Breast epithelium (tissue), 3 donors: ENCODE data around the gene ZNF554.

Source experiments
- POLR2A ChIP-seq: fragments of 450-650 bp; IDR thresholded peaks from one replicate; pipeline ENCODE4 v1.6.1; 2016; ENCODE audit warnings: antibody characterized with exemption, mild to moderate bottlenecking, moderate library complexity
- POLR2AphosphoS5 ChIP-seq, 3 donors: sonication (generic); formaldehyde crosslinking; IDR thresholded peaks; one replicate each; pipeline ENCODE4 v1.6.1; 2017; ENCODE audit warnings: antibody characterized with exemption in 3 of 3
- TF ChIP-seq, protein P1 (sequence below), 3 donors: fragments of 450-650 bp; IDR thresholded peaks; one replicate each; pipeline ENCODE4 v1.5.1; 2016 to 2017; ENCODE audit warnings: antibody characterized with exemption in 3 of 3, mild to moderate bottlenecking in 3 of 3, moderate library complexity in 3 of 3

DNA sequence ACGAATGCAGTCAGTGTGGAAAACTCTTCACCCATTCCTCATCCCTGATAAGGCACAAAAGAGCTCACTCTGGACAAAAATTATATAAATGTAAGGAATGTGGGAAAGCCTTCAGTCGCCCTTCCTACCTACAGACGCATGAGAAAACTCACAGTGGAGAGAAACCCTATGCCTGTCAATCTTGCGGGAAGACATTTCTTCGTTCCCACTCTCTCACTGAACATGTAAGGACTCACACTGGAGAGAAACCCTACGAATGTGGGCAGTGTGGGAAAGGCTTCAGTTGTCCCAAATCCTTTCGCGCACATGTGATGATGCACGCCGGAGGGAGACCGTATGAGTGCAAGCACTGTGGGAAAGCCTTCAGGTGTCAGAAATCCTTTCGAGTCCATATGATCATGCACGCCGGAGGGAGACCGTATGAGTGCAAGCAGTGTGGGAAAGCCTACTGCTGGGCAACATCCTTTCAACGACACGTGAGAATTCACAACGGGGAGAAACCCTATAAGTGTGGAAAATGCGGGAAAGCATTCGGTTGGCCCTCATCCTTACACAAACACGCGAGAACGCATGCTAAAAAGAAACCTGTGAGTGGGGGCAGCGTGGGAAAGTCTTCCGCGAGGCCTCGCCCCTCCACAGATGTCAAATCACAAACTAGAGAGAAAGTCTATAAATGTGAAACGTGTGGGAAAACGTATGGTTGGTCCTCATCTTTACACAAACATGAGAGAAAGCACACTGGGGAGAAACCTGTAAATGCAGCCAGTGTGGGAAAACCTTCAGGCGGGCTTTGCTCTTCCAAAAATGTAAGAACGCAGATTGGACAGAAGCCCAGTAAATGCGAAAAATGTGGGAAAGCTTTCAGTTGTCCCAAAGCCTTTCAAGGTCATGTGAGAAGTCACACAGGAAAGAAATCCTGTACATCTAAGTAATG lies 58.0 kb downstream of the ZNF554 start:
- TF ChIP-seq, protein P1, sequence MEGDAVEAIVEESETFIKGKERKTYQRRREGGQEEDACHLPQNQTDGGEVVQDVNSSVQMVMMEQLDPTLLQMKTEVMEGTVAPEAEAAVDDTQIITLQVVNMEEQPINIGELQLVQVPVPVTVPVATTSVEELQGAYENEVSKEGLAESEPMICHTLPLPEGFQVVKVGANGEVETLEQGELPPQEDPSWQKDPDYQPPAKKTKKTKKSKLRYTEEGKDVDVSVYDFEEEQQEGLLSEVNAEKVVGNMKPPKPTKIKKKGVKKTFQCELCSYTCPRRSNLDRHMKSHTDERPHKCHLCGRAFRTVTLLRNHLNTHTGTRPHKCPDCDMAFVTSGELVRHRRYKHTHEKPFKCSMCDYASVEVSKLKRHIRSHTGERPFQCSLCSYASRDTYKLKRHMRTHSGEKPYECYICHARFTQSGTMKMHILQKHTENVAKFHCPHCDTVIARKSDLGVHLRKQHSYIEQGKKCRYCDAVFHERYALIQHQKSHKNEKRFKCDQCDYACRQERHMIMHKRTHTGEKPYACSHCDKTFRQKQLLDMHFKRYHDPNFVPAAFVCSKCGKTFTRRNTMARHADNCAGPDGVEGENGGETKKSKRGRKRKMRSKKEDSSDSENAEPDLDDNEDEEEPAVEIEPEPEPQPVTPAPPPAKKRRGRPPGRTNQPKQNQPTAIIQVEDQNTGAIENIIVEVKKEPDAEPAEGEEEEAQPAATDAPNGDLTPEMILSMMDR (IDR thresholded peaks at IDR 0.05): no peak
- no peak for TF ChIP-seq POLR2A
- no peak for TF ChIP-seq POLR2AphosphoS5 (IDR thresholded peaks at IDR 0.05)
